ENCODE data around the gene SPG7. TPM values are rescaled to one million over a fixed set of nuclear protein-coding genes. Genes with fewer than 3 reads are reported as not detected.
A peak's percentile ranks its signal among the peaks of the same experiment; 100 is the strongest.

The SPG7 gene
- total RNA-seq, 1 experiment from 2014 or later: 119 TPM

DNA sequence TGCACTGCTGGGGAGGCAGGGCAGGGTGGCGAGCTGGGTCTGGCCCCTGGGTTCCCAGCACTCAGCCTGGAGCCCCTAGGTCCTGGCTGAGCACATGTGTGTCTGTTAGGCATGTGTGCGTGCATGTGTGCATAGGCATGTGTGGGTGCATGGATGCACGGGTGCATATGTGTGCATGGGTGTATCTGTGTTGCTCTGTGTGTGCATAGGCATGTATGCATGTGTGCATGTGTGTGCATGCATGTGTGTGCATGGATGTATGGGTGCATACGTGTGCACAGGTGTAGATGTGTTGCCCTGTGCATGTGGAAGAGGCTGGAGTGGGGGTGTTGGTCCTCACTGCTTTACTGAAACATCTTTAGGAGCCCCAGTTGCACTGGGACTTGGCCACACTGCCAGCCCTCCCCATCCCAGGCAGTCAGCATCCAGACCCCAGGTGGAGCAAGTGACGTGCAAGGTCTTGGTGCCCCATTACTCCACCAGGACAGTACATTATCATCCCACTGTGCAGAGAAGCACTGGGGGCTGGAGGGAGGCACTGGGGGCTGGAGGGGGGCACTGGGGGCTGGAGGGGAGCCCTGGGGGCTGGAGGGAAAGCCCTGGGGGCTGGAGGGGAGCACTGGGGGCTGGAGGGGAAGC, 94.9 kb downstream of the SPG7 start:
- H3K9ac ChIP-seq (ENCODE audit: extremely low read depth, insufficient read length, low read length): no peak overlapping the region
- H3K4me2 ChIP-seq (ENCODE audit: insufficient read depth, insufficient read length, low read length): no peak overlapping the region
- H3K23me2 ChIP-seq (ENCODE audit: insufficient read length, low read depth, low read length, poor library complexity, severe bottlenecking): peaks cover under 1% of the 10 kb centered on the region
- H3K27me3 Mint-ChIP-seq (ENCODE audit: low read depth): peaks cover 5% of the 10 kb centered on the region
- H3K36me3 Mint-ChIP-seq (ENCODE audit: insufficient read depth in 1 of 3, low read depth in 3 of 3): no peaks in the 10 kb centered on the region
- no peak overlapping the region for H2AFZ ChIP-seq (ENCODE audit: low read length)
- no peaks in the 10 kb centered on the region; the same call in 1 of the 2 replicates for H3K4me1 ChIP-seq (ENCODE audit: insufficient read depth, low read length)
- H3K27ac ChIP-seq (ENCODE audit: insufficient read length, low read depth, low read length): no peak overlapping the region
- no peak overlapping the region for H2BK5ac ChIP-seq (ENCODE audit: insufficient read length, low read length)
- H2AK5ac ChIP-seq (ENCODE audit: insufficient read length, low read length): no peak overlapping the region
- no peak overlapping the region for H3K18ac ChIP-seq (ENCODE audit: insufficient read length, low read depth, low read length)
- H3K56ac ChIP-seq (ENCODE audit: insufficient read length, low read depth, low read length): no peak overlapping the region
- no peak overlapping the region for H2BK120ac ChIP-seq (ENCODE audit: low read depth, low read length, poor library complexity, severe bottlenecking)
- H3K9me3 ChIP-seq (ENCODE audit: control insufficient read depth, low read depth, low read length): no peaks in the 10 kb centered on the region
- peaks cover 5 to 12% of the 10 kb centered on the region in 2 experiments for H3K4me1 Mint-ChIP-seq
- no peak overlapping the region for H3T11ph ChIP-seq (ENCODE audit: low read length)
- H3K14ac ChIP-seq (ENCODE audit: insufficient read depth, low read length): no peak overlapping the region; the same call in 1 of the 2 replicates
- DNase-seq: no peak
- no peaks in the 10 kb centered on the region; a peak in 1 of 5 replicates for H3K9me3 Mint-ChIP-seq
- no peak overlapping the region for H2BK15ac ChIP-seq (ENCODE audit: low read depth, low read length)
- H4K5ac ChIP-seq (ENCODE audit: insufficient read length, low read depth, low read length): no peak overlapping the region
- peak overlapping the region in 1 of 2 experiments; percentile 15; a peak in 2 of 5 replicates for H3K4me3 Mint-ChIP-seq
- no CpG with 5 or more reads among the region's 5 CpGs for WGBS (ENCODE audit: extremely low coverage, insufficient read length, low lambda C conversion rate)
- H4K8ac ChIP-seq (replicated peaks; ENCODE audit: insufficient read length, low read depth, low read length): no peak overlapping the region
- H3K27me3 ChIP-seq (ENCODE audit: insufficient read depth, low read length): no peaks in the 10 kb centered on the region
- H3K27ac Mint-ChIP-seq: no peak overlapping the region; a peak in 1 of 7 replicates
- TF ChIP-seq, protein P1, sequence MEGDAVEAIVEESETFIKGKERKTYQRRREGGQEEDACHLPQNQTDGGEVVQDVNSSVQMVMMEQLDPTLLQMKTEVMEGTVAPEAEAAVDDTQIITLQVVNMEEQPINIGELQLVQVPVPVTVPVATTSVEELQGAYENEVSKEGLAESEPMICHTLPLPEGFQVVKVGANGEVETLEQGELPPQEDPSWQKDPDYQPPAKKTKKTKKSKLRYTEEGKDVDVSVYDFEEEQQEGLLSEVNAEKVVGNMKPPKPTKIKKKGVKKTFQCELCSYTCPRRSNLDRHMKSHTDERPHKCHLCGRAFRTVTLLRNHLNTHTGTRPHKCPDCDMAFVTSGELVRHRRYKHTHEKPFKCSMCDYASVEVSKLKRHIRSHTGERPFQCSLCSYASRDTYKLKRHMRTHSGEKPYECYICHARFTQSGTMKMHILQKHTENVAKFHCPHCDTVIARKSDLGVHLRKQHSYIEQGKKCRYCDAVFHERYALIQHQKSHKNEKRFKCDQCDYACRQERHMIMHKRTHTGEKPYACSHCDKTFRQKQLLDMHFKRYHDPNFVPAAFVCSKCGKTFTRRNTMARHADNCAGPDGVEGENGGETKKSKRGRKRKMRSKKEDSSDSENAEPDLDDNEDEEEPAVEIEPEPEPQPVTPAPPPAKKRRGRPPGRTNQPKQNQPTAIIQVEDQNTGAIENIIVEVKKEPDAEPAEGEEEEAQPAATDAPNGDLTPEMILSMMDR (conservative IDR thresholded peaks at IDR 0.05): no peak
- H3K79me1 ChIP-seq (ENCODE audit: insufficient read depth, low read depth, low read length, poor library complexity, severe bottlenecking): no peaks in the 10 kb centered on the region
- no peak overlapping the region for H3K4ac ChIP-seq (ENCODE audit: low read depth, low read length)
- no peaks in the 10 kb centered on the region for H4K20me1 ChIP-seq (ENCODE audit: control insufficient read depth, insufficient read depth, insufficient read length)
- no peak overlapping the region for H2BK20ac ChIP-seq (ENCODE audit: low read depth, low read length, poor library complexity, severe bottlenecking)
- H2BK12ac ChIP-seq (ENCODE audit: insufficient read length, low read depth, low read length): no peak overlapping the region
- H4K91ac ChIP-seq (ENCODE audit: insufficient read length, low read depth, low read length): no peak overlapping the region
- no peak overlapping the region for H3K23ac ChIP-seq (ENCODE audit: insufficient read length, low read depth, low read length)
- no peaks in the 10 kb centered on the region for H3K79me2 ChIP-seq (ENCODE audit: insufficient read depth, low read length)
